Inflammatory macrophage treated with lipopolysaccharide for 1 hour (primary cell): ENCODE results near the gene DLG2.
"Not testable (repeated sequence)": the region's sequence is repeated elsewhere in the genome, so short reads cannot be mapped to it uniquely, and the experiment has no call there.

Experiments used
- DNase-seq, 2 donors: peaks; one replicate each; pipeline ENCODE4 v3.0.0-alpha.2; 2020 to 2022

The DLG2 gene

DNA sequence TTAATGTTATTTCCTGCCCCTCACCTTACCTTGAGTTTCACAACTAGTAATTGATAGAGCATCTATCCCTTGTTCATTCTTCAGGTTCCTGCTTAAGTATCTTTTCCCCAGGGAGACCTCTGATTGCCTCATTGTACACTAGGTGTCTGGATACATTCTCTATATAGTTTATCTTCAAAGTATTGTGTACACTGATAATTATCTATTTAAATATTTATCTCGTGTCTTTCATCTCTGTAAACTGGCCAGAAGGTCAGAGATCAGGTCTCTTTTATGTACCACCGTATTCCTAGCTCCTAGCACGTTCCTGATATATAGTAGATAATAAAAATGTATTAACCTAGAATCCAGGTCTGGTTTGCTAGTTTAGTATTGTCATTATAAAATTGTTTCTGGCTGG is 7.6 kb upstream of the DLG2 start:
- no peak for DNase-seq

DNA sequence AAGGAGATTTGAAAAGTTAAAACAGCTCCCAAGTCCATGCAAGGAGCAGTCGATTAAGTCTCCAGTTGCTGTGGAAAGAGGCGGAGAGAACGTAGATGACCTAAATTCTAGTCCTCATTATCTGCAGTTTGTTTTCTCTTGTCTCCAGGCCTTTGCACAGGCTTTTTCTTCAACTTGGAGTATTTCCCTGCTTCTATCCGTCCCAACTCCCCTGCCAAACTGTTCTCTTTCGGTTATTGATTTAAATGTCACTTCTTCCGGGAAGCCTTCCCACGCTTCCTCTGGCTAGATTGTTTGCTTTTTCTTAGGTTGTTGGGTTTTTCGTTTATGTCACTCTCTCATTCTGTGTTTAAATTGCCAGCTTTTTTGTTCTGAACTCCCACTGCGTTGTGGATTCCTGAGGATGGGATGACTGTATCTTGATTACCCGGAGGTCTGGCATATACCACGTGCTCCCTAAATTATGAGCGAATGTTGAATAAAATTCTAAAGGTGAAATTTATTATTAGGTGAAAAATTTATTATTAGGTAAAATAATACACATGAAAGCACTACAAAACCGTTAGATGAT is 1.7 kb upstream of the DLG2 start:
- DNase-seq = peak in 1 of 2 donors; percentile 37

DNA sequence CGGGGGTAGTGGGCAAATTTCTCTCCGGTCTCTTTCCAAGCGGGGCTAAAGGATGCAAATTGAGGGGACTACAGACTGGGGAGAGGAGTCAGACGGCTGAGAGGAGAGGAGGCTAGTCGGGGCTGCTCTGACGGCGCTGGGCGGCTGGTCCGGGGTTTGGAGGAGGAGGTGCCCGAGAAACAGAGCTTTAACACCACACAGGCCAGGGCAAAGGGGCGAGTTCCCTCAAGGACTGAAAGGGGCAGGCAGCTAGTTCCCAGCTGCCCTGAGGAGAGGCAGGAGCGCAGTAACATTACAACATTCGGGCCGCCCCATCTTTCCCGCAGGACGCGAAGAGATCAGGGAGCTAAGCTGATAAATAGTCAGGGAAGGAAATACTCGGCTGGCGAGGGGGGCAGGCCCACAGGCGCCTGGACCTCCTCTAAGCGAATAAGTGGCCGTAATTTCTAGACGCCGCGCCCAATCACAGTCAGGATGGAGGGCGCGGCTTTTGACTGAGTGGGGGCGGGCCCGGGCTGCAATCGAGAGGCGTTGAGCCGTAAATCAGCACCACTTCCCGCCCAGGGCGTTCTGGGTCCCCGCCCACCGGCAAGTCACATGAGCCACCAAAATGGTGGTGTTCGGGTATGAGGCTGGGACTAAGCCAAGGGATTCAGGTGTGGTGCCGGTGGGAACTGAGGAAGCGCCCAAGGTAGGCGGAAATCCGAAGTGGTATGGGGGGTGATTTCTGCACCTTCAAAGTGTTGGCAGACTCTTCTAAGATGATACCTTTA is 1.0 kb upstream of the DLG2 start, which contains the start of gene TMEM126B:
TMEM126B (plus strand) TSS at position 596 of the 773 bp plus-strand sequence; CDS start at position 611, 15 bp downstream.
- peak; percentile 97 to 98 for DNase-seq

DNA sequence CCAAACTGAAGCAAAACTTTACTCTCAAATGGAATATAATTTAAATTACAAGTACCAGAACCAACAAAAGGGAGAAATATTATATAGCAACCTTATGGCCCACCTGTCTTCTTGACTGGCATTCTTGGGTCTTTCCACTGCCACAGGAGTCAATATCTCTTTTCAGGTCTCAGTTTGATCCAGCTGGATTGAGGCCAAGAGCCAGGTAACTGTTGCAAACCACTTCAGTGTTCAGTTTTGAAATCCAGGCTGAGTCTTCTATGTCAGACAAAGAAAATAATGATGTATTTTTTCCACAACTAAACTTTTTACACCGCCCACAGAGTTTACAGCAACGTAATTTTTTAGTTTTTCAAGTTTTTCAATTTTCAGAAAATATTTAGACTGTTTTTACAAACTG is 648 bp downstream of the DLG2 start:
- no peak for DNase-seq

DNA sequence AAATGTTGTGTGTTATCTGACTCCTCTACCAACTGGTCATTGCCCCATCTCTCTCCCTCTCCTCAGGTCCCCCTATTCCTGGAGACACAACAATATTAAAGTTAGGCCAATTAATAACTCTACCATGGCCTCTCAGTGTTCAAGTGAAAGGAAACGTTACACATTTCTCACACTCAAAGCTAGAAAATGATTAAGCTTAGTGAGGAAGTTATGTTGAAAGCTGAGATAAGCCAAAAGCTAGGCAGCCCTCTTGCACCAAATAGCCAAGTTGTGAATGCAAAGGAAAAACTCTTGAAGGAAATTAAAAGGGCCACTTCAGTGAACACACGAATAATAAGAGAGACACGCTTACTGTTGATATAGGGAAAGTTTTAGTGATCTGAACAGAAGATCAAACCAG is 6.9 kb downstream of the DLG2 start:
- no peak for DNase-seq

DNA sequence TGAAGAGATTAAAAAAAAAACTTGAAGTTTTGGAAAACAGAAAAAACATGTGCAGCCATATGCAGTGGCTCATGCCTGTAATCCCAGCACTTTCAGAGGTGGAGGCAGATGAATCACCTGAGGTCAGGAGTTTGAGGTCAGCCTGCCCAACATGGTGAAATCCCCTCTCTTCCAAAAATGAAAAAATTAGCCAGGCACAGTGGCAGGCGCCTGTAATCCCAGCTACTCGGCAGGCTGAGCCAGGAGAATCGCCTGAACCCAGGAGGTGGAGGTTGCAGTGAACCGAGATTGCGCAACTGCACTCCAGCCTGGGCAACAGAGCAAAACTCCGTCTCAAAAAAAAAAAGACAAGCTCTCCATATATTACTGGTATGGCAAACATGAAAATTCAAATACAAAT is 7.6 kb downstream of the DLG2 start:
- DNase-seq = no peak

DNA sequence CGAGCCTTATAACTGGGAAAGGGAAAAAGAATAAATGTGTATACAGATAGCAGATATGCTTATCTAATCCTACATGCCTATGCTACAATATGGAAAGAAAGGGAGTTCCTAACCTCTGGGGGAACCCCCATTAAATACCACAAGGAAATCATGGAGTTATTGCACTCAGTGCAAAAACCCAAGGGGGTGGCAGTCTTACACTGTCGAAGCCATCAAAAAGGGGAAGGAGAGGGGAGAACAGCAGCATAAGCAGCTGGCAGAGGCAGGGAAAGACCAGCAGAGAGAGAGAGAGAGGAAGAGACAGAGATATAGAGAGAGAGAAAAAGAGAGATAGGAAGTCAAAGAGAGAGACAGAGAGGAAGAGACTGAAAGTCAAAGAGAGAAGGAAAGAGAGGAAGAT is 15.5 kb downstream of the DLG2 start:
- DNase-seq = peak; percentile 78 to 85

DNA sequence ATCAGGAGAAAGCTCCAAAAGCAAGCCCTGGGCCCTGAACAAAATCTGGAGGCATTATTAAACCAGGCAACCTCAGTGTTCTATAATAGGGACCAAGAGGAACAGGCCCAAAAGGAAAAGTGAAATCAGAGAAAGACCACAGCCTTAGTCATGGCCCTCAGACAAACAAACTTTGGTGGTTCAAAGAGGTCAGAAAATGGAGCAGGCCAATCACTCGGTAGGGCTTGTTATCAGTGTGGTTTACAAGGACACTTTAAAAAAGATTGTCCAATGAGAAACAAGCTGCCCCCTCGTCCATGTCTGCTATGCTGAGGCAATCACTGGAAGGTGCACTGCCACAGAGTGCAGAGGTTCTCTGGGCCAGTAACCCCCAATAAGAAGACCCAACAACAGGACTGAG is 17.9 kb downstream of the DLG2 start:
- DNase-seq = not testable (repeated sequence)

DNA sequence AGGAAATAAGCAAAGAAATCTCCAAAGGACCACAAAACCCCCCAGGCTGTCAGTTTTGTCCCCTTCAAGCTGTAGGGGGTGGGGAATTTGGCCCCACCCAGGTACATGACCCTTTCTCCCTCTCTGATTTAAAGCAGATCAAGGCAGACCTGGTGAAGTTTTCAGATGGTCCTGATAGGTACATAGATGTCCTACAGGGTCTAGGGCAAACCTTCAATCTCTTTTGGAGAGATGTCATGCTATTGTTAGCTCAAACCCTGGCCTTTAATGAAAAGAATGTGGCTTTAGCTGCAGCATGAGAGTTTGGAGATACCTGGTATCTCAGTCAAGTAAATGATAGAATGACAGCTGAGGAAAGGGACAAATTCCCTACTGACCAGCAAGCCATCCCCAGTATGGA is 18.5 kb downstream of the DLG2 start:
- not testable (repeated sequence) for DNase-seq

DNA sequence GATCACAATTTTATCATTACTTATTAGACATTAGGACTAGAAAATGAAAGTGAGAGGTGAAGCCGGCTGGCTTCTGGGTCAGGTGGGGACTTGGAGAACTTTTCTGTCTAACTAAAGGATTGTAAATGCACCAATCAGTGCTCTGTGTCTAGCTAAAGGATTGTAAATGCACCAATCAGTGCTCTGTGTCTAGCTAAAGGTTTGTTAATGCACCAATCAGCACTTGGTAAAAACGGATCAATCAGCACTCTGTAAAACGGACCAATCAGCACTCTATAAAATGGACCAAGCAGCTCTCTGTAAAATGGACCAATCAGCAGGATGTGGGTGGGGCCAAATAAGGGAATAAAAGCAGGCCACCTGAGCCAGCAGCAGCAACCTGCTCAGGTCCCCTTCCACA is 20.9 kb downstream of the DLG2 start:
- not testable (repeated sequence) for DNase-seq

DNA sequence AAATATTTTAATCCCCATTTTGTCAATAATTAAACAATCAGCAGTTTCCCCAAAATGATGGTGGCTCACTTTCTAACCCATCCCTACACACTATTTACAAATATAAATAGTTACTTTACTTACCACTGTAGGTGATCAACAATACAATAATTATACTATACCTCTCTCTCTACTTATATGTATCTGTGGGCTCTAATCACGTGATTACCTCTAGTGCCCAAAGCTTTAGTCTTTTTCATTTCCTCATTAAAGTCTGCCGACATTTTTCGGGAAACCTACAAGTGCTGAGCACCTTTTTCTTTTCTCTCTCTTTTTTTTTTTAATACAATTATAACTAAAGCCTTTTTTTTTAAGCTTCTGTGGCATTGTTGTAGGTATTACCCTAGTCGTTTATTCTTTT is 23.9 kb downstream of the DLG2 start:
- DNase-seq = no peak

DNA sequence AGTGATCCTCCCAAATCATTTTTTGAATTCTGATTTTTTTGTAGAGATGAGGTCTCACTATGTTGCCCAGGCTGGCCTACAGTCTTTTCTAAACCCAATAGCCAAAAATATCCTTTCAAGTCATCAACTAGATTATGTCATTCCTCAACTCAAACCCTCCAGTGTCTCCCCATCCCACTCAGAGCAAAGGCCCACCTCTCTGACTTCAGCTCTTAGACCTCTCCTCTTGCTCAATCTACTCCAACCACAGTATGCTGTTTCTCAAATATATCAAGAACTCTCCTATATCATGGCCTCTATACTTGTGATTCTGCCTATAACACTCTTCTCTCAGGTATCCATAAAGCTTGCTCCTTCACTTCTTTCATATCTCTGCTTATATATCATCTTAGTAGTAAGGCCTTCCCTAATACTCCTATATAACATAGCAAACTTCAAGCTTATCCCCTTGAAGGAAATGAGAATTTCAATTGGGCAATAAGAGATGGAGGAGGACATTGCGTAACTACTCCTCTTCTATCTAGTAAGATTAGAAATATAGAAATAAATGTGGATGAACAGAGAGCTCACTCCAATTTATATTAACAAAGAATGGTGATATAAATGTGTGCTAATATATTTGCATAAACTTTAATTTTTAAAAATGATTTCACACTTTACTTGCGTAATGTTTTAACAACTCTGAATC is 24.5 kb downstream of the DLG2 start:
- peak; percentile 74 to 81 for DNase-seq

DNA sequence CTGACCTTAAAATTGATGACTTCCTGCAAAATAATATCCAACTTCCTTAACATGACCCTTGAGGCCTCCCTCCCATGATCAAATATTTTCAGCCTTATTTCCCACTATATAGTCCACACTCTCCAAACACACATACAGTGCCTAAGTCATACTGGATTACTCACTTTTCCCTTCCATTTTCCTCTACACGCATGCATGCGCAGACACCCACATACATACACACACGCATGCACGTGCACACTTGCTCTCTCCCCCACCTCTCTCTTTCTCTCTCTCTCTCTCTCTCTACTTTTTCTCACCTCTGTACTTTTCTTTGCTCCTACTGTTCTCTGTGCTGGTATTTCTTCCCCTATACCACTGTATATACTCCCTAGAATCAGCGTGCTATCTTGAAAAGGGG is 28.1 kb downstream of the DLG2 start:
- DNase-seq = no peak

DNA sequence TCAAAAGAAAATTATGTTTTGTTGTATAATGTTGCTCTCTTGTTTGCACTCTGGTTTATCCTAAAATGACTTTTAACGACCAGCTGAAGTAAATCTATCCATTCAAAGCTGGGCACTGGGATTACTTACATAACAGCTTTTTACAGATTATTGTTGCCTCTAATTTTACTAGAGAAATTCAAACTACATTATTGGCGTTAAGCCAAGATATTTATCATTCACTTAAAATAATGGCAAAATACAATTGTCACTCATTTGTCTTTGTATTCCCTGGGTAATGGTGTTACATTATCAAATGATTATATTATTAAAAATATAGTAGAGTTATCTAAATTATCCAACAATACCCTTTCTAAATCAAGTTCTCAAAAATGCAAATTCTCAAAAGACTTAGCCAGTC is 30.3 kb downstream of the DLG2 start:
- DNase-seq = no peak

DNA sequence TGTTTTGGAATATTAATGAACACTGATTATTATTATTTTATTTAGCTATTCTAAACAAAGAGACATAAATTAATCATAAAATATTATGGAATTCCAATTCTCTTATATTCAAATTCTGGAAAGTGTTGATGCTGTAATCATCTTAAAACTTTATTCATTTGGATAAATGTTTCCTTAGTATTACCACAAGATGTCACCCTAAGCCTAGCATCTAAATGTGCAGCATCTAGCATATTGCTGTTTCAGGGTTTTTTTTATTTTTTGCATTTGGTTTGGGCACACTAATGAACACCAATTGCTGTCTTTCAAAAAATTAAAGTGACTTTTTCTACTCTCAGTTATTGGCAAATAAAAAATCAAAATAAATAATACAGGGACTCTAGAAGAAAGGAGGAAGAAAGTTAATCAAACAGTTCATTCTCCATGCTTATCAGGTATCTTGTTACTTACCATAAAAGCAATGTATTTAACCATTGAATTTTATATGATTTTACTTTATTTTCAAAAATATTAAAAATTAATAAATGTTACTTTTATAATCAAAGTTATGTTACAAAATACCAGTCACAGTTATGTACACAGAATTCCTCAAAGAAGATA is 31.8 kb downstream of the DLG2 start:
- DNase-seq = peak; percentile 56 to 74

DNA sequence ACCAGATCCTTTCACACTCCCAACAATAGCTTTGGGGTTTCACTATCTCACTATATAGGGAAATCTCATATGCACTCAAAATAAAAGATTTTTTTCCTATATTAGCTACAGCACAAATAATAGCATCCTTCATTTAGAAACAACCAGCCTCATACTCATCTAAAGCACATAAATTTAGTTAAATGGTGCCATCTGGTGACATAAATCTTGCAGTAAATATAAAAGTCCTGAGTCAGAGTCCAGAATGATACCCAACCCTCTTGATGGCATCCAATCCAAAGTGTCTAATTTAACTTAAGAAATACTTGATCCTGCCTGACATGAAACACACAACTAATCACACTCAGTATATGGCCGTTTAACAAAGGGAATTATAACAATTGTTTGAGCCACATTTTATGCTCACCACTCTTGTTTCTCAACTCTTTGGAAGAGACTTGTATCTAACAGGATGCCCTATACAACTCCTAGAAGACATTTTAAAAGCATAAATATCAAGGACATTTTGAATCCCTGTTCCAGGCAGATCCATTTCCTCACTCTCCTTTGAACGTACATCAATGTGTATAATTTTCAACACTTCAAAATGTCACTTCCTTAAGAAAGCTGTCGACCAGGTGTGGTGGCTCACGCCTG is 36.2 kb downstream of the DLG2 start:
- peak; percentile 10 to 21 for DNase-seq

DNA sequence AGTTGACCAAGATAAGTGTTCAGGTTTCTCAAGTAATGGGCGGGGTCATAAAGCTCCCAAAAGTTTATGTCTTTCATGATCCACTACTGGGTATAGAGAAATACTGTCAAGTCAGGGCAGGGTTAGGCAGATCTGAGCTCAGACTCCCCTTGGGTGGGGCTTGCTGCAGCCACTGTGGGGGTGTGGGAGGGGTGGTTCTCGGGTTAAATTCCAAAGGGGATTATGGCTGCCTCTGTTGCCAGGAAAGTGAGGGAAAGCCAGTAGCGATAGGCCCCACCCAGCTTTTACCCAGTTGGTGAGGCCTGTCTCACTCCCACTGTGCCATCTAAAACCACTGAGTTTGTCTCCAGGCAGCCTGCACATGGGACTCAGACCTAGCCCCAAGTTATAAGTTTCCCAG is 37.8 kb downstream of the DLG2 start:
- no peak for DNase-seq

DNA sequence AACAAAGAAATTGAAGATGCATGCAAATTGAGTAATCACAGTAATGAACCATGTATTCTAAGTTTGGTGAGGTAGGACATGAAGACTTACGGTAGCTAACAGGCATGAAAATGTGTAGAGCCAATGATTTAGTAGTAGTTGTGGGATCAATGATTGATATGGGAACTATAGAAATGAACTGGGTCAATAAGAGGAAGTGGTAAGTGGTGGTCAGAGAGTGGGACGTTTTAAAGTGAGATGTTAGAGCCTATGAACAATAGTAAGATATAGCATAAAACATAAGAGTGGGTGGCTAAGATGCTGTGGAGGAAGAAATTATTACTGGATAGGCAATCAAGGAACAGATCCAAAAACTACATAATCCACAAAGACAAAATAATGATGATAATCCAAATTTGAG is 45.0 kb downstream of the DLG2 start:
- no peak for DNase-seq

DNA sequence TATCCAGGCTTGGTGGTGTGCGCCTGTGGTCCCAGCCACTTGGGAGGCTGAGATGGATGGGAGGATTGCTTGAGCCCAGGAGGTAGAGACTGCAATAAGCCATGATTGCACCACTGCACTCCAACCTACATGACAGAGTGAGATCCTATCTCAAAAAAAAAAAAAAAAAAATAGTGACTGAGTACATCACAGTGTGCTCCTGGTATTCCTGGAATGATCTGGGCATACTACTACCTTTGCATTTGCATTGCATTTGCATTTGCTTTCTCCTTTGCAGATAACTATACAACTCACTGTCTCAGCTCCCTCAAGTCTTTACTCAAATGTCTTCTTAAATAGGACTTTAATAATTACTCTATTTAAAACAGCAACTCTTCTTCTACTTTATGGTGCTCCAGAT is 51.8 kb downstream of the DLG2 start:
- no peak for DNase-seq

DNA sequence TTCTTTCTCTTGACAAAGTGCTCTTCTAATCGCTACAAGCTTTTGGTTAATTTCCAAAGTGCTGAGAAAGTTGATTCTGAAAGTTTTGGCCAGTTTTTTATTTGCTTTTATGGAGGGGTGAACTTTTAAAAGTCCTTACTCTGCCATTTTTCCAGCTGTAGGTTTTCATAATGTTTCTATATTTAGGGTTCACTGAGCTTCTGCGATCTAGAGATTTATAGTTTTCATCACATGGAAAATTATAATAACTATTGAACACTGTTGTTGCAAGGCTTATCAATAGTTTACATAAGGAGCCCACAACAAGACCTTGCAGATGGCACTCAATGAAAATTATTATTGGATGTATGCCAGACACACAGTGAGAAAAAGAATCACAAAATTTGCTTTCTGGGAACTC is 55.1 kb downstream of the DLG2 start:
- no peak for DNase-seq

DNA sequence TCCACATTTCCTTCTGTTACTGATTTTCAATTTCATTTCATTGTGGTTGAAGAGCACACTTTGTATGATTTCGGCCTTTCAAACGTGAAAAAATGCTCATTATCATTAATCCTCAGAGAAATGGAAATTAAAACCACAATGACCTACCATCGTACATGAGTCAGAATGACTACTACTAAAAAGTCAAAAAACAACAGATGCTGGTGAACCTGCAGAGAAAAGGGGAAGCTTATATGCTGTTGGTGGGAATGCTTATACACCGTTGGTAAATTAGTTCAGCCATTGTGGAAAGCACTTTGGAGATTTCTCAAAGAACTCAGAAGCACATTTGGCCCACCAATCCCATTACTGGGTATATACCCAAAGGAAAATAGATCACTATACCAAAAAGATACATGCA is 57.6 kb downstream of the DLG2 start:
- DNase-seq = no peak

DNA sequence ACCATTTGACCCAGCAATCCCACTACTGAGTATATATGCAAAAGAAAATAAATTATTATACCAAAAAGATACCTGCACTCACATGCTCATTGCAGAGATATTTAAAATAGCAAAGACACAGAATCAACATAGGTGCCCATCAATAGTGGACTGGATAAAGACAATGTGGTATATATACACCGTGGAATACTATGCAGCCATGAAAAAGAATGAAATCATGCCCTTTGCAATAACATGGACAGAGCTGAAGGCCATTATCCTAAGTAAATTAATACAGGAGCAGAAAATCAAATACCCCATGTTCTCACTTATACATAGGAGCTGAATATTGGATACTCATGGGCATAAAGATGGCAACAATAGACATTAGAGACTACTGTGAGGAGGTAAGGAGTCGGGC is 68.7 kb downstream of the DLG2 start:
- DNase-seq = no peak

DNA sequence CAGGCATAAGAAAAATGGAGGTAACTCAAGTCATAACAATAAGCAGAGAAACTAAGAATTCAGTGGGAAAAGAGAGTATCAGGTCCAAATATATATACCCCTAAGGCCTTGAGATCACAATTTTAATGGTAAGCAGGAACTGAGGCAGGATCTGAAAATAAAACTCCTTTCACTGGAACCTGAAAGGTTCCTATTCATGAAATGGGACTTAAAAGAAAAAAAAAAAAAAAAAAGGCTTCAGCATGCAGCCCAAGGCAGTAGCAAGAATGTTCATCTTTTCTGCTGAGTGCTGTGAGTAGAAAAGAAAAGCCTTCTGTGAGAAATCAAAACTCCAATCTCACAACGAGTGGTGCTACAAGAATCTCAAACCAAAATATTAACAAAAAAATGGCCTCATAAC is 75.3 kb downstream of the DLG2 start:
- DNase-seq = no peak
